Stomach (tissue), 4 donors: ENCODE results near the gene MAGEB10.

ENCODE experiments used
- EP300 ChIP-seq: sonication (generic); formaldehyde crosslinking; IDR thresholded peaks from one replicate; pipeline ENCODE4 v1.6.1; 2017; ENCODE audit warnings: antibody characterized with exemption
- POLR2A ChIP-seq, 4 donors: fragments of 450-650 bp; IDR thresholded peaks; one replicate each; pipeline ENCODE4 v1.6.1; 2016; ENCODE audit warnings: antibody characterized with exemption in 4 of 4, control low read depth in 2 of 4, mild to moderate bottlenecking in 1 of 4, moderate library complexity in 1 of 4
- TF ChIP-seq, protein P1 (sequence below), 7 experiments: fragments of 450-650 bp in 4 of 7; fragments of 200-600 bp in 3 of 7; sonication (generic) in 3 of 7; IDR thresholded peaks; one replicate each; pipeline ENCODE4 v1.5.1; 2016 to 2019; ENCODE audit warnings: antibody characterized with exemption in 7 of 7, control low read depth in 2 of 7, mild to moderate bottlenecking in 1 of 7

DNA sequence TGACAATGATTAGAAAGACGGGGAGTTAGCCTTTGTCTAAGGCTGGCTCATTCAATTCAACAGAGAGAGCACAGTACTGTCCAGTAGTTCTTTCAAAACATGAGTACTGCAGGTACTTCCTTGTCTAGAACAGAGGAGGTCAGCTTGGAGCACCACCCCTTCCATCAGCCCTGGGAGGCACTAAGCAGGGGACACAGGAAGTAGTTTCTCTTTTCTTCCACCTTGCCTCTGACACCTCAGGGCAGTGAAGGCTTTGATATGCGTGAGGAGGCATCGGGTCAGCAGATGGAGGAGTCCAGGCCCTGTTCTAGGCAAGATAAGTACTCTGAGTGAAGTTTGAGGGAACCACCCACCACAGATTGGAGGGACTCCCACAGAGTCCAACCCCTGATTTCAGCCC lies 33.1 kb downstream of the MAGEB10 start:
- TF ChIP-seq, protein P1, sequence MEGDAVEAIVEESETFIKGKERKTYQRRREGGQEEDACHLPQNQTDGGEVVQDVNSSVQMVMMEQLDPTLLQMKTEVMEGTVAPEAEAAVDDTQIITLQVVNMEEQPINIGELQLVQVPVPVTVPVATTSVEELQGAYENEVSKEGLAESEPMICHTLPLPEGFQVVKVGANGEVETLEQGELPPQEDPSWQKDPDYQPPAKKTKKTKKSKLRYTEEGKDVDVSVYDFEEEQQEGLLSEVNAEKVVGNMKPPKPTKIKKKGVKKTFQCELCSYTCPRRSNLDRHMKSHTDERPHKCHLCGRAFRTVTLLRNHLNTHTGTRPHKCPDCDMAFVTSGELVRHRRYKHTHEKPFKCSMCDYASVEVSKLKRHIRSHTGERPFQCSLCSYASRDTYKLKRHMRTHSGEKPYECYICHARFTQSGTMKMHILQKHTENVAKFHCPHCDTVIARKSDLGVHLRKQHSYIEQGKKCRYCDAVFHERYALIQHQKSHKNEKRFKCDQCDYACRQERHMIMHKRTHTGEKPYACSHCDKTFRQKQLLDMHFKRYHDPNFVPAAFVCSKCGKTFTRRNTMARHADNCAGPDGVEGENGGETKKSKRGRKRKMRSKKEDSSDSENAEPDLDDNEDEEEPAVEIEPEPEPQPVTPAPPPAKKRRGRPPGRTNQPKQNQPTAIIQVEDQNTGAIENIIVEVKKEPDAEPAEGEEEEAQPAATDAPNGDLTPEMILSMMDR (IDR thresholded peaks at IDR 0.05) = no peak
- TF ChIP-seq EP300 (no peak), POLR2A (IDR thresholded peaks at IDR 0.05) (no peak)
